D721Med (cell line): Measurements from ENCODE around the gene XRN1.
"Not testable (repeated sequence)": the region's sequence is repeated elsewhere in the genome, so short reads cannot be mapped to it uniquely, and the experiment has no call there.

ENCODE experiments used
- DNase-seq: peaks from one replicate; pipeline ENCODE4 v3.0.0; 2011; ENCODE audit warnings: low spot score; ENCODE audit not compliant: insufficient read length
- FAIRE-seq: peaks from 2 replicates; lab custom pipeline; 2011; peaks lifted over from hg19 to GRCh38; lab: Jason Lieb, UNC
- TF ChIP-seq, protein P1 (sequence below): IDR thresholded peaks from 2 replicates; pipeline ENCODE4 v1.5.1; 2012; ENCODE audit warnings: mild to moderate bottlenecking, control low read depth; ENCODE audit not compliant: insufficient read depth; ENCODE audit errors: missing control alignments

The XRN1 gene

DNA sequence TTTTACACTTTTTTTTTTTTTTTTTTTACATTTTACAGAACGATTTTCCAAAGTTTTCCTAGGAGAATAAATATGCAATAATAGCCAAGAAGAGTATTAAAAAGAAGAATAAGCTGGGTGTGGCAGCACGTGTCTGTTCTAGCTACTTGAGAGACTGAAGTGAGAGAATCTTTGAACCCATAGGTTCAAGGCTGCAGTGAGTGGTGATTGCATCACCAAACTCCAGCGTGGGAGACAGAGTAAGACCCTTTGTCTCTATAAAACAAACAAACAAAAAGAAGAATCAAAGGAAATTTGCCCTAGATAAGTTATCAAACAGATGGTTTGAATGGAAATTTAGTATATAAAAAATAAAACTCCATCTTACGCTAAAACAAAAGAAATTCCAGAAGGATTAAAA, 13.3 kb downstream of the XRN1 start:
- TF ChIP-seq, protein P1, sequence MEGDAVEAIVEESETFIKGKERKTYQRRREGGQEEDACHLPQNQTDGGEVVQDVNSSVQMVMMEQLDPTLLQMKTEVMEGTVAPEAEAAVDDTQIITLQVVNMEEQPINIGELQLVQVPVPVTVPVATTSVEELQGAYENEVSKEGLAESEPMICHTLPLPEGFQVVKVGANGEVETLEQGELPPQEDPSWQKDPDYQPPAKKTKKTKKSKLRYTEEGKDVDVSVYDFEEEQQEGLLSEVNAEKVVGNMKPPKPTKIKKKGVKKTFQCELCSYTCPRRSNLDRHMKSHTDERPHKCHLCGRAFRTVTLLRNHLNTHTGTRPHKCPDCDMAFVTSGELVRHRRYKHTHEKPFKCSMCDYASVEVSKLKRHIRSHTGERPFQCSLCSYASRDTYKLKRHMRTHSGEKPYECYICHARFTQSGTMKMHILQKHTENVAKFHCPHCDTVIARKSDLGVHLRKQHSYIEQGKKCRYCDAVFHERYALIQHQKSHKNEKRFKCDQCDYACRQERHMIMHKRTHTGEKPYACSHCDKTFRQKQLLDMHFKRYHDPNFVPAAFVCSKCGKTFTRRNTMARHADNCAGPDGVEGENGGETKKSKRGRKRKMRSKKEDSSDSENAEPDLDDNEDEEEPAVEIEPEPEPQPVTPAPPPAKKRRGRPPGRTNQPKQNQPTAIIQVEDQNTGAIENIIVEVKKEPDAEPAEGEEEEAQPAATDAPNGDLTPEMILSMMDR = no peak
- DNase-seq (no peak), FAIRE-seq (no peak)

- FAIRE-seq (no peak), DNase-seq (no peak)
- TF ChIP-seq, protein P1 = no peak
Observed at GRCh38 chr3:142433110-142433509, 14.7 kb downstream of the XRN1 start.

GRCh38 chr3:142429582-142429981, 18.3 kb downstream of the XRN1 start:
- no peak for FAIRE-seq

DNA sequence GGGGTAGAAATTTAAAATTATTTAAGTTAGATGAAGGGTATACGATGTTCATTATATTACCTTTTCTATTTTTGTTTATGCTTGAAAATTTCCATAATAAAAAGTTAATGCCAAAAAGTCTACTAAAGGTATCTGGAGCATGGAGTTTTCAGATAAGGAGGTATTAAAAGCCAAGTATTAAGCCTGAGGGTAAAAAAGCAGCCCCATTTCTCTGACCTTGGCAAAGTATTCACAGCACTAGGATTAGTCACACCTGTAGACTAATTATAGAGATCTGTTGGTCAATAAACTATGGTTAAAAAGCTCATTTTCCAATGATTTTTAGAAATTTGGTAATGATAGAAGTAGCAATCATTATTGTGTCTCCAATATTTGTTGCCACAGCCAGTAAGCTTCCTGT, 23.1 kb downstream of the XRN1 start:
- DNase-seq (no peak), FAIRE-seq (no peak)
- TF ChIP-seq, protein P1 = no peak

More at GRCh38 chr3:142429582-142429981, 18.3 kb downstream of the XRN1 start:
- DNase-seq = no peak
- TF ChIP-seq, protein P1 = no peak

DNA sequence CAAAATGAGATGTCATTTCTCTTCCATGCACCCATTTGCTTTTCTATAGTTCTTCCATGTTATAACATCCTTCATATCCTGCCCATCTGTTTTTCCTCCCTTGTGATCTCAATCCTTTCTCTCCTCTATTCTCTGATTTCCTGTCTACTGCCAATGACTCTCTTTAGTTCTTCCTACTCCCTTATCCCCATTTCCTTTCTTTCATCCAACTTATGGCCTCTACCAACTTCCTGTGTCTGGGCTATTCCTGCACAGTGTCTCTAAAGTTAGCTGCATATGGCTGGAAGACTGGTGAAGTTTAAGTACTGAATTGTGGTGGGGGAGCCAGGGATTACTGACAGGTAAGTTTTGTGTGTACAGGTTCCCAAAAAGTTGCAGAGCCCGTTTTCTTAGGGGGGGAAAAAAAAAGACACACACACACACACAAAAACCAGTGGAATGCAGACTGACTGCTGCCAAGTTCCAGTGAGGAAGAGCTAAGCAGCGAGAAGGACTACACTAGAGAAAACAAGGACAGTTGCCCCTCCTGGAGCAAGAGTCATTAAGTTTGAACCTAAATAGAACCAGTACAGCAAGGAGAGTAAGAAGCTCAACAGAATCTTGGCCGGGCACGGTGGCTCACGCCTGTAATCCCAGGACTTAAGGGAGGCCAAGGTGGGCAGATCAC, 28.8 kb downstream of the XRN1 start:
- TF ChIP-seq, protein P1 = no peak
- no peak for FAIRE-seq
- DNase-seq = no peak

DNA sequence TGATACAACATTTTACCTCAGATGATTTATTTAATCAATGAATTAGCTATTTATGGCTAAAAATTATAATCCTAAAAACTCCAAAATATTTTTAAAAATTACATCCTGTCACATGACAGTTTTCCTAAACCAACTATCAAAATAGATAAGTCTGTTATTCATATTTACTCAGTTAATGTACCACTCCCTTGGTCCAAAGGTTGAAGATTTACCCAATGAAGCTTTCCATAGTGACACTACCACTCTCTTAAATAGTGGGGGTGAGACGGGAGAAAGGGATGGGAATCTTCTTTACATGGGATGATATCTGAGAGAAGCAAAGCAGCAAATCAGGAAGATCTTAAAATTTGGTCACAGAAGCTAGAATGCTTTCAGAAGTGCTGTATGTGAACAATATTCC, 30.5 kb downstream of the XRN1 start:
- FAIRE-seq (no peak), DNase-seq (no peak)

GRCh38 chr3:142400537-142400936, 47.3 kb downstream of the XRN1 start:
- DNase-seq, FAIRE-seq: not testable (repeated sequence)

More for the DNA sequence above, 30.5 kb downstream of the XRN1 start:
- TF ChIP-seq, protein P1 = no peak
